Lower leg skin (tissue), 4 donors: ENCODE measurements around the gene PHLDA2. TPM values are rescaled to one million over a fixed set of nuclear protein-coding genes. Genes with fewer than 3 reads are reported as not detected.

Source experiments
- DNase-seq, 2 donors: peaks; one replicate each; pipeline ENCODE4 v3.0.0-alpha.2; 2019; ENCODE audit warnings: low spot score in 2 of 2
- H3K4me3 ChIP-seq: fragments of 200-600 bp; sonication (generic); 2 replicates; pipeline ENCODE4 v1.5.1; 2017; ENCODE audit warnings: mild to moderate bottlenecking, low read depth; ENCODE audit not compliant: poor library complexity, severe bottlenecking
- CTCF ChIP-seq, 3 donors: fragments of 450-650 bp; IDR thresholded peaks; one replicate each; pipeline ENCODE4 v1.5.1; 2016; ENCODE audit warnings: antibody characterized with exemption in 3 of 3, mild to moderate bottlenecking in 3 of 3, moderate library complexity in 2 of 3
- POLR2A ChIP-seq, 2 donors: fragments of 450-650 bp; IDR thresholded peaks; one replicate each; pipeline ENCODE4 v1.6.1; 2016 to 2017; ENCODE audit warnings: antibody characterized with exemption in 2 of 2, mild to moderate bottlenecking in 1 of 2, moderate library complexity in 1 of 2
- WGBS, 2 donors: methylation state at CpG; one replicate each; pipeline ENCODE4 v1.1.5; 2018; 5-methylcytosine and 5-hydroxymethylcytosine counted together
- intact Hi-C: fragments of 100-400 bp; cut with DNase I; formaldehyde crosslinking; loops from one replicate; pipeline ENCODE4 v1.15.0; 2023; ENCODE audit warnings: low total_unique reads
- total RNA-seq, 4 donors: library from RNA; depleted of rRNA; stranded (reverse); fragments of >200 nt; gene quantifications; one replicate each; pipeline ENCODE4 v1.1.0, GENCODE V29; 2016

PHLDA2 gene
- total RNA-seq, 4 donors from 2014 or later, result 5.1 to 16.0 (median 7.4) TPM

GRCh38 chr11:2968341-2968900 lies 39.2 kb upstream of the PHLDA2 start:
- no peak for DNase-seq
- H3K4me3 ChIP-seq, result no peak overlapping the region
- 70 to 79% methylated on average over 6 of the region's 6 CpGs for WGBS, 2 donors
- intact Hi-C loops, result no loop called here
- TF ChIP-seq CTCF (IDR thresholded peaks at IDR 0.05) (no peak), POLR2A (IDR thresholded peaks at IDR 0.05) (no peak)

DNA sequence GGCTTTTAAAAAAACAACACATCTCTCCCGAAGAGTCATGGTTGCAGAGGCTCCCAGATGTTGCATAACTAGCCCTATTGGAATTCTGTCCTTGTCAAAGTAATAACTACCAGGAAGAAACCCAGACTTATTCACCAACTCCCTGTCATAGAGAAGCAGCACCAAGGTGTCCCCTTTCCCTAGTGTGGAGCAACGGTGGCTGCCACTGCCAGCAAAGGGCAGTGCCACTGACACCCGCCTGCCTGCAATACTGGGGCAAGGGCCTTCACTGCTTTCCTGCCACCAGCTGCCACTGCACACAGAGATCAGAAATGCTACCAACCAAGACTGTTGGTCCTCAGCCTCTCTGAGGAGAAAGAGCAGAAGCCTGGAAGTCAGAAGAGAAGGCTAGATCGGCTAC lies 35.6 kb upstream of the PHLDA2 start:
- intact Hi-C loops, result no loop called here
- DNase-seq, result no peak
- no peak for TF ChIP-seq POLR2A (IDR thresholded peaks at IDR 0.05)
- no peak for TF ChIP-seq CTCF (IDR thresholded peaks at IDR 0.05)
- 84 to 92% methylated on average over 4 of the region's 4 CpGs for WGBS, 2 donors
- H3K4me3 ChIP-seq, result no peak overlapping the region

GRCh38 chr11:2963761-2964160 lies 34.5 kb upstream of the PHLDA2 start:
- no peak for TF ChIP-seq CTCF (IDR thresholded peaks at IDR 0.05)
- TF ChIP-seq POLR2A (IDR thresholded peaks at IDR 0.05), result no peak
- DNase-seq, result no peak
- H3K4me3 ChIP-seq, result no peak overlapping the region
- intact Hi-C loops, result no loop called here
- 94 to 98% methylated on average over 6 of the region's 6 CpGs for WGBS, 2 donors

GRCh38 chr11:2963112-2963754 lies 34.0 kb upstream of the PHLDA2 start:
- TF ChIP-seq CTCF (IDR thresholded peaks at IDR 0.05) (no peak), POLR2A (IDR thresholded peaks at IDR 0.05) (no peak)
- intact Hi-C loops, result no loop called here
- 82 to 83% methylated on average over 7 of the region's 7 CpGs for WGBS, 2 donors
- H3K4me3 ChIP-seq, result no peak overlapping the region
- no peak for DNase-seq

DNA sequence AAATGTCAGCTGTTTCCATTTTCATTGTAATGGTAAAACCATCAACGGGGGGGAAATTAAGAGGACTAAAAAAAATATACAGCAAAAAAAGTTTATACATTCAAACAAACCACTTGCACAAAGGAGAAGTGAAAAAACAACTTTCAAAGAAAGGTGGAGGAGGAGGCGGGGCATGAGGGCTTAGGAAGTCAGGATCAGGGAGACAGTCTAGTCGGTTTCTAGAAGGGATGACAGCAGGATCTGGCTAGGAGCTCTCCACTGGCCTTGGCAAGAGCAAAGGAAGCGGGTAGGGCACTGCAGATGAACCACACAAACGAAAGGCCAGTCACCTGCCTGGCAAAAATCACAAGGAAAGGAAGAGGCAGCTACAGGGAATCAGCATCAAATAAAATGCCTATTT lies 31.9 kb upstream of the PHLDA2 start:
- no peak for DNase-seq
- no peak overlapping the region for H3K4me3 ChIP-seq
- TF ChIP-seq POLR2A (IDR thresholded peaks at IDR 0.05) (no peak), CTCF (IDR thresholded peaks at IDR 0.05) (no peak)
- 75 to 77% methylated on average over 5 of the region's 5 CpGs for WGBS, 2 donors
- intact Hi-C loops, result no loop called here

- TF ChIP-seq CTCF (IDR thresholded peaks at IDR 0.05), result no peak
- no peak for TF ChIP-seq POLR2A (IDR thresholded peaks at IDR 0.05)
- no peak overlapping the region for H3K4me3 ChIP-seq
- 94 to 96% methylated on average over 7 of the region's 7 CpGs for WGBS, 2 donors
- no peak for DNase-seq
- intact Hi-C loops, result no loop called here
These were observed 30.9 kb upstream of the PHLDA2 start for GRCh38 chr11:2960139-2960538.
